HEK293 (cell line): Measurements from ENCODE around the gene ZW10.

ENCODE experiments used
- CTCF ChIA-PET: fragments of 350-600 bp; formaldehyde crosslinking; extraction: SDS; loops from one replicate; lab custom pipeline; 2021; ENCODE audit warnings: antibody characterized with exemption; lab: Yijun Ruan, JAX
- POLR2A ChIA-PET: fragments of 300-600 bp; formaldehyde crosslinking; extraction: SDS; loops from one replicate; lab custom pipeline; 2020; ENCODE audit warnings: antibody characterized with exemption, inconsistent platforms; lab: Yijun Ruan, JAX
- H3K27ac ChIP-seq: fragments of 200-500 bp; sonication (Bioruptor generic); 2 replicates; pipeline ENCODE4 v1.5.1; 2014; ENCODE audit warnings: low read depth, low read length, control low read depth, inconsistent platforms; ENCODE audit errors: extremely low read depth
- H3K36me3 ChIP-seq, 2 experiments: fragments of 200-500 bp in 1 of 2; sonication (Bioruptor generic) in 1 of 2; 1 replicate in 1 of 2; 2 replicates in 1 of 2; pipeline ENCODE4 v1.5.1; 2014 to 2017; ENCODE audit warnings: inconsistent platforms in 2 of 2, low read length in 2 of 2; ENCODE audit not compliant: control insufficient read depth in 2 of 2, insufficient read depth in 1 of 2
- H3K4me1 ChIP-seq: fragments of 200-500 bp; sonication (Bioruptor generic); 2 replicates; pipeline ENCODE4 v1.5.1; 2014; ENCODE audit warnings: mild to moderate bottlenecking, low read length, inconsistent platforms; ENCODE audit not compliant: control insufficient read depth, insufficient read depth
- H3K4me3 ChIP-seq: 2 replicates; pipeline ENCODE4 v1.5.1; 2011; ENCODE audit warnings: low read depth, mild to moderate bottlenecking, control low read depth, low read length, moderate library complexity
- H3K9me3 ChIP-seq: fragments of 200-500 bp; sonication (Bioruptor generic); 2 replicates; pipeline ENCODE4 v1.5.1; 2014; ENCODE audit warnings: low read depth, low read length, inconsistent platforms; ENCODE audit not compliant: control insufficient read depth, insufficient read depth
- BCL11B ChIP-seq: fragments of 450-650 bp; formaldehyde crosslinking; IDR thresholded peaks from 2 replicates; pipeline ENCODE4 v1.5.1; 2016; ENCODE audit warnings: low read depth, missing biosample characterization, missing genetic modification characterization
- HOXC10 ChIP-seq: sonication (generic); formaldehyde crosslinking; IDR thresholded peaks from 2 replicates; pipeline ENCODE4 v1.8.1; 2023; ENCODE audit warnings: mild to moderate bottlenecking, missing genetic modification reagents
- MZF1 ChIP-seq: fragments of 450-650 bp; formaldehyde crosslinking; IDR thresholded peaks from 2 replicates; pipeline ENCODE4 v1.5.1; 2017; ENCODE audit warnings: missing biosample characterization, missing genetic modification characterization, borderline replicate concordance
- OSR2 ChIP-seq: fragments of 450-650 bp; formaldehyde crosslinking; IDR thresholded peaks from 2 replicates; pipeline ENCODE4 v1.5.1; 2016; ENCODE audit warnings: missing biosample characterization, missing genetic modification characterization
- WT1 ChIP-seq: fragments of 450-650 bp; formaldehyde crosslinking; IDR thresholded peaks from 2 replicates; pipeline ENCODE4 v1.5.1; 2016; ENCODE audit warnings: missing biosample characterization, missing genetic modification characterization
- YY1 ChIP-seq: fragments of 450-650 bp; formaldehyde crosslinking; IDR thresholded peaks from 2 replicates; pipeline ENCODE4 v1.5.1; 2018; ENCODE audit warnings: missing biosample characterization, missing genetic modification characterization
- ZBTB7A ChIP-seq: fragments of 450-650 bp; formaldehyde crosslinking; IDR thresholded peaks from 2 replicates; pipeline ENCODE4 v1.5.1; 2016; ENCODE audit warnings: low read depth, missing biosample characterization, missing genetic modification characterization
- ZBTB8A ChIP-seq: fragments of 450-650 bp; formaldehyde crosslinking; IDR thresholded peaks from 2 replicates; pipeline ENCODE4 v1.5.1; 2016; ENCODE audit warnings: missing biosample characterization, missing genetic modification characterization
- ZFP37 ChIP-seq: fragments of 450-650 bp; formaldehyde crosslinking; IDR thresholded peaks from 2 replicates; pipeline ENCODE4 v1.5.1; 2016; ENCODE audit warnings: missing biosample characterization, missing genetic modification characterization
- ZFP41 ChIP-seq: fragments of 450-650 bp; formaldehyde crosslinking; IDR thresholded peaks from 2 replicates; pipeline ENCODE4 v1.5.1; 2016; ENCODE audit warnings: missing biosample characterization, missing genetic modification characterization, borderline replicate concordance
- ZNF19 ChIP-seq: fragments of 450-650 bp; formaldehyde crosslinking; IDR thresholded peaks from 2 replicates; pipeline ENCODE4; 2016; ENCODE audit warnings: missing biosample characterization, missing genetic modification characterization, low read depth
- ZNF221 ChIP-seq: fragments of 450-650 bp; formaldehyde crosslinking; IDR thresholded peaks from 2 replicates; pipeline ENCODE4 v1.5.1; 2017; ENCODE audit warnings: missing biosample characterization, missing genetic modification characterization, borderline replicate concordance
- ZNF23 ChIP-seq: fragments of 450-650 bp; formaldehyde crosslinking; IDR thresholded peaks from 2 replicates; pipeline ENCODE4 v1.5.1; 2016; ENCODE audit warnings: missing biosample characterization, missing genetic modification characterization, borderline replicate concordance
- ZNF311 ChIP-seq: fragments of 450-650 bp; formaldehyde crosslinking; IDR thresholded peaks from 2 replicates; pipeline ENCODE4 v1.5.1; 2017; ENCODE audit warnings: missing biosample characterization, missing genetic modification characterization, borderline replicate concordance
- ZNF350 ChIP-seq: fragments of 450-650 bp; formaldehyde crosslinking; IDR thresholded peaks from 2 replicates; pipeline ENCODE4 v1.5.0; 2017; ENCODE audit warnings: missing biosample characterization, mild to moderate bottlenecking, missing genetic modification characterization
- ZNF416 ChIP-seq: fragments of 450-650 bp; formaldehyde crosslinking; IDR thresholded peaks from 2 replicates; pipeline ENCODE4 v1.5.1; 2016; ENCODE audit warnings: missing biosample characterization, missing genetic modification characterization
- ZNF621 ChIP-seq: fragments of 450-650 bp; formaldehyde crosslinking; IDR thresholded peaks from 2 replicates; pipeline ENCODE4 v1.5.1; 2017; ENCODE audit warnings: missing biosample characterization, missing genetic modification characterization
- ZNF843 ChIP-seq: fragments of 450-650 bp; formaldehyde crosslinking; IDR thresholded peaks from 2 replicates; pipeline ENCODE4 v1.5.1; 2016; ENCODE audit warnings: missing biosample characterization, missing genetic modification characterization
- TF ChIP-seq, protein P1 (sequence below): fragments of 450-650 bp; formaldehyde crosslinking; IDR thresholded peaks from 2 replicates; pipeline ENCODE4; 2016; ENCODE audit warnings: missing biosample characterization, missing genetic modification characterization
- TF ChIP-seq, protein P2 (sequence below): fragments of 450-650 bp; formaldehyde crosslinking; IDR thresholded peaks from 2 replicates; pipeline ENCODE4 v1.5.1; 2016; ENCODE audit warnings: missing biosample characterization, missing genetic modification characterization
- TF ChIP-seq, protein P3 (sequence below): fragments of 450-650 bp; formaldehyde crosslinking; IDR thresholded peaks from 2 replicates; pipeline ENCODE4 v1.5.1; 2017; ENCODE audit warnings: missing biosample characterization, missing genetic modification characterization
- TF ChIP-seq, protein P4 (sequence below): fragments of 450-650 bp; formaldehyde crosslinking; IDR thresholded peaks from 2 replicates; pipeline ENCODE4 v1.5.1; 2016; ENCODE audit warnings: missing biosample characterization, missing genetic modification characterization, borderline replicate concordance

Gene ZW10

DNA sequence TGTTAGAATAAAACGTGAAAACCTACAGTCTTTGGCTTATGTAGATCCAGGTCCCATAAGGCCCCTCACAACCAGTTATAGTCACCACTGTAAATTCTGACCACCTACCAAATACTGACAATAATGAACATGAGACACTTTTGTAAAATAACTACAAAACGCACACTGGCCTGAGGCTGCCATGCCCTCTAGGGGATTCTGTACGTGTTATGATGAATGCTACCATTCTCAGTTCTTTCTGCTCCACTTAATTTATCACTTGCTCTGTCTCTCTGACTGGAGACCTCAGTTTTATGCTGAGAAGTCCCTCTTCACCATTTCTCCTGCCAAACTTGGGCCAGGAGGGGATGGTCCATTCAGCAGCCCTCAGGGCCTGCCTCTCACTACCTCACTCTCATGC lies 48.7 kb downstream of the ZW10 start:
- no peak overlapping the region for H3K27ac ChIP-seq
- TF ChIP-seq ZNF221 (tag by site-specific recombination): no peak
- TF ChIP-seq, protein P1, sequence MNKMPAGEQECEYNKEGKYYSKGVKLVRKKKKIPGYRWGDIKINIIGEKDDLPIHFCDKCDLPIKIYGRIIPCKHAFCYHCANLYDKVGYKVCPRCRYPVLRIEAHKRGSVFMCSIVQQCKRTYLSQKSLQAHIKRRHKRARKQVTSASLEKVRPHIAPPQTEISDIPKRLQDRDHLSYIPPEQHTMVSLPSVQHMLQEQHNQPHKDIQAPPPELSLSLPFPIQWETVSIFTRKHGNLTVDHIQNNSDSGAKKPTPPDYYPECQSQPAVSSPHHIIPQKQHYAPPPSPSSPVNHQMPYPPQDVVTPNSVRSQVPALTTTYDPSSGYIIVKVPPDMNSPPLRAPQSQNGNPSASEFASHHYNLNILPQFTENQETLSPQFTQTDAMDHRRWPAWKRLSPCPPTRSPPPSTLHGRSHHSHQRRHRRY (tag by site-specific recombination): no peak
- no peak for TF ChIP-seq ZFP41
- TF ChIP-seq WT1: no peak
- TF ChIP-seq ZNF23 (tag by site-specific recombination): no peak
- no peak for TF ChIP-seq MZF1 (tag by site-specific recombination)
- no peak for TF ChIP-seq ZNF19 (tag by site-specific recombination)
- no peak for TF ChIP-seq ZBTB7A
- TF ChIP-seq HOXC10 (CRISPR knock-in tag): no peak
- TF ChIP-seq, protein P2, sequence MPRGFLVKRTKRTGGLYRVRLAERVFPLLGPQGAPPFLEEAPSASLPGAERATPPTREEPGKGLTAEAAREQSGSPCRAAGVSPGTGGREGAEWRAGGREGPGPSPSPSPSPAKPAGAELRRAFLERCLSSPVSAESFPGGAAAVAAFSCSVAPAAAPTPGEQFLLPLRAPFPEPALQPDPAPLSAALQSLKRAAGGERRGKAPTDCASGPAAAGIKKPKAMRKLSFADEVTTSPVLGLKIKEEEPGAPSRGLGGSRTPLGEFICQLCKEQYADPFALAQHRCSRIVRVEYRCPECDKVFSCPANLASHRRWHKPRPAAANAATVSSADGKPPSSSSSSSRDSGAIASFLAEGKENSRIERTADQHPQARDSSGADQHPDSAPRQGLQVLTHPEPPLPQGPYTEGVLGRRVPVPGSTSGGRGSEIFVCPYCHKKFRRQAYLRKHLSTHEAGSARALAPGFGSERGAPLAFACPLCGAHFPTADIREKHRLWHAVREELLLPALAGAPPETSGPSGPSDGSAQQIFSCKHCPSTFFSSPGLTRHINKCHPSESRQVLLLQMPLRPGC: no peak
- TF ChIP-seq ZNF621 (tag by site-specific recombination): no peak
- no peak for TF ChIP-seq ZNF350 (tag by site-specific recombination)
- no peak for TF ChIP-seq ZNF416 (tag by site-specific recombination)
- TF ChIP-seq ZBTB8A (tag by site-specific recombination): no peak
- TF ChIP-seq, protein P3, sequence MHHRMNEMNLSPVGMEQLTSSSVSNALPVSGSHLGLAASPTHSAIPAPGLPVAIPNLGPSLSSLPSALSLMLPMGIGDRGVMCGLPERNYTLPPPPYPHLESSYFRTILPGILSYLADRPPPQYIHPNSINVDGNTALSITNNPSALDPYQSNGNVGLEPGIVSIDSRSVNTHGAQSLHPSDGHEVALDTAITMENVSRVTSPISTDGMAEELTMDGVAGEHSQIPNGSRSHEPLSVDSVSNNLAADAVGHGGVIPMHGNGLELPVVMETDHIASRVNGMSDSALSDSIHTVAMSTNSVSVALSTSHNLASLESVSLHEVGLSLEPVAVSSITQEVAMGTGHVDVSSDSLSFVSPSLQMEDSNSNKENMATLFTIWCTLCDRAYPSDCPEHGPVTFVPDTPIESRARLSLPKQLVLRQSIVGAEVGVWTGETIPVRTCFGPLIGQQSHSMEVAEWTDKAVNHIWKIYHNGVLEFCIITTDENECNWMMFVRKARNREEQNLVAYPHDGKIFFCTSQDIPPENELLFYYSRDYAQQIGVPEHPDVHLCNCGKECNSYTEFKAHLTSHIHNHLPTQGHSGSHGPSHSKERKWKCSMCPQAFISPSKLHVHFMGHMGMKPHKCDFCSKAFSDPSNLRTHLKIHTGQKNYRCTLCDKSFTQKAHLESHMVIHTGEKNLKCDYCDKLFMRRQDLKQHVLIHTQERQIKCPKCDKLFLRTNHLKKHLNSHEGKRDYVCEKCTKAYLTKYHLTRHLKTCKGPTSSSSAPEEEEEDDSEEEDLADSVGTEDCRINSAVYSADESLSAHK: no peak
- TF ChIP-seq OSR2 (tag by site-specific recombination): no peak
- TF ChIP-seq YY1 (tag by site-specific recombination): no peak
- no peak for TF ChIP-seq BCL11B (tag by site-specific recombination)
- TF ChIP-seq ZNF311 (tag by site-specific recombination): no peak
- TF ChIP-seq, all 188 proteins: peak for 0
- CTCF ChIA-PET: interaction anchor here (0.8 to 1.9 kb wide), 2 partner anchors 72 to 192 kb away, joined by 3 to 5 read pairs; no protein-coding TSS in a partner anchor

DNA sequence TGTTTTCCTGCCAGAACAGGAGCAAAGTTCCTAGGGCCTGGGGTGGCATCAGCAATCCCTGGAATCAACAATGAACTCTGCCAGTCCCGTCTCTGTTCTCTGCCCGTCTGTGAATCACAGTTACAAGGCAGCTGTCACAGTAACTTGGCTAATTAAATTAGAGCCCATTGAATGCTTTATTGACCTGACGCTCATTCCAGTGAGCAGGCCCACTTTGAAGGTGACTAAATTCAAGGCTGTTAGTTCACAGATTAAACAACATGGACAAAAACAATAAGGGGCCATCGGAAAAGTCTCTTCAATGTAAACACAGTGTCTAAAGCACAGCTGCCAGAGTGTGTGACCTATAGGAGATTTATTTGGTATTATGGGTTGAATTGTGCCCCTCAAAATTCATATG lies 49.7 kb downstream of the ZW10 start:
- no peak overlapping the region for H3K4me3 ChIP-seq
- H3K9me3 ChIP-seq: no peaks in the 10 kb centered on the region
- ChIA-PET CTCF (no interaction called here), POLR2A (no interaction called here)
- no peak overlapping the region for H3K27ac ChIP-seq
- H3K36me3 ChIP-seq: no peaks in the 10 kb centered on the region
- TF ChIP-seq, protein P4, sequence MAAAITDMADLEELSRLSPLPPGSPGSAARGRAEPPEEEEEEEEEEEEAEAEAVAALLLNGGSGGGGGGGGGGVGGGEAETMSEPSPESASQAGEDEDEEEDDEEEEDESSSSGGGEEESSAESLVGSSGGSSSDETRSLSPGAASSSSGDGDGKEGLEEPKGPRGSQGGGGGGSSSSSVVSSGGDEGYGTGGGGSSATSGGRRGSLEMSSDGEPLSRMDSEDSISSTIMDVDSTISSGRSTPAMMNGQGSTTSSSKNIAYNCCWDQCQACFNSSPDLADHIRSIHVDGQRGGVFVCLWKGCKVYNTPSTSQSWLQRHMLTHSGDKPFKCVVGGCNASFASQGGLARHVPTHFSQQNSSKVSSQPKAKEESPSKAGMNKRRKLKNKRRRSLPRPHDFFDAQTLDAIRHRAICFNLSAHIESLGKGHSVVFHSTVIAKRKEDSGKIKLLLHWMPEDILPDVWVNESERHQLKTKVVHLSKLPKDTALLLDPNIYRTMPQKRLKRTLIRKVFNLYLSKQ (tag by site-specific recombination): no peak
- TF ChIP-seq ZFP37 (no peak), ZNF350 (tag by site-specific recombination) (no peak), ZNF843 (no peak), ZNF221 (tag by site-specific recombination) (no peak)
- no peaks in the 10 kb centered on the region for H3K4me1 ChIP-seq

More for the DNA sequence above, 48.7 kb downstream of the ZW10 start:
- Histone ChIP-seq H3K9me3 (no peaks in the 10 kb centered on the region), H3K36me3 (no peaks in the 10 kb centered on the region), H3K4me3 (no peak overlapping the region), H3K4me1 (no peaks in the 10 kb centered on the region)
- POLR2A ChIA-PET: no interaction called here
